Left cardiac atrium (tissue), 4 donors: ENCODE measurements around the gene USP35. TPM values are rescaled to one million over a fixed set of nuclear protein-coding genes. Genes with fewer than 3 reads are reported as not detected.

ENCODE experiments used
- ATAC-seq, 2 donors: fragments of 200-7000 bp; cut with Tn5 transposase; one replicate each; pipeline ENCODE4 v1.9.1; 2020; ENCODE audit warnings: mild to moderate bottlenecking in 2 of 2, moderate library complexity in 2 of 2
- DNase-seq: peaks from one replicate; pipeline ENCODE4 v3.0.0-alpha.2; 2020
- intact Hi-C, 2 donors: fragments of 100-400 bp; cut with DNase I; formaldehyde crosslinking; loops; one replicate each; pipeline versions ENCODE4 v1.14.1 to v1.15.1; 2022 to 2023
- long read RNA-seq: library from polyadenylated mRNA; unstranded; transcript quantifications from one replicate; pipeline ENCODE4 v2.0.0, GENCODE V29; 2021
- total RNA-seq, 2 donors: library from RNA; stranded (reverse); fragmentation: NEBNext Ultra II Directional; extraction: Animal tissue kit (Norgen Biotek cat#: 25700); gene quantifications; one replicate each; pipeline ENCODE4 v1.2.1, GENCODE V29; 2021
- donor health status: DM: no; HTN: yes; CAD: no.
- donor health status: DM: no; HTN: yes; CAD: no; lungs with severe emphysema.
- donor health status: DM: yes; HTN: yes; CAD: no.
- donor health status: Dilated cardiomyopathy.

USP35 gene, protein sequence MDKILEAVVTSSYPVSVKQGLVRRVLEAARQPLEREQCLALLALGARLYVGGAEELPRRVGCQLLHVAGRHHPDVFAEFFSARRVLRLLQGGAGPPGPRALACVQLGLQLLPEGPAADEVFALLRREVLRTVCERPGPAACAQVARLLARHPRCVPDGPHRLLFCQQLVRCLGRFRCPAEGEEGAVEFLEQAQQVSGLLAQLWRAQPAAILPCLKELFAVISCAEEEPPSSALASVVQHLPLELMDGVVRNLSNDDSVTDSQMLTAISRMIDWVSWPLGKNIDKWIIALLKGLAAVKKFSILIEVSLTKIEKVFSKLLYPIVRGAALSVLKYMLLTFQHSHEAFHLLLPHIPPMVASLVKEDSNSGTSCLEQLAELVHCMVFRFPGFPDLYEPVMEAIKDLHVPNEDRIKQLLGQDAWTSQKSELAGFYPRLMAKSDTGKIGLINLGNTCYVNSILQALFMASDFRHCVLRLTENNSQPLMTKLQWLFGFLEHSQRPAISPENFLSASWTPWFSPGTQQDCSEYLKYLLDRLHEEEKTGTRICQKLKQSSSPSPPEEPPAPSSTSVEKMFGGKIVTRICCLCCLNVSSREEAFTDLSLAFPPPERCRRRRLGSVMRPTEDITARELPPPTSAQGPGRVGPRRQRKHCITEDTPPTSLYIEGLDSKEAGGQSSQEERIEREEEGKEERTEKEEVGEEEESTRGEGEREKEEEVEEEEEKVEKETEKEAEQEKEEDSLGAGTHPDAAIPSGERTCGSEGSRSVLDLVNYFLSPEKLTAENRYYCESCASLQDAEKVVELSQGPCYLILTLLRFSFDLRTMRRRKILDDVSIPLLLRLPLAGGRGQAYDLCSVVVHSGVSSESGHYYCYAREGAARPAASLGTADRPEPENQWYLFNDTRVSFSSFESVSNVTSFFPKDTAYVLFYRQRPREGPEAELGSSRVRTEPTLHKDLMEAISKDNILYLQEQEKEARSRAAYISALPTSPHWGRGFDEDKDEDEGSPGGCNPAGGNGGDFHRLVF
- 10 to 100 TPM in 1 of 2 donors, 1 to 10 TPM in 1; 6.5 to 10.6 TPM for total RNA-seq
- long read RNA-seq, partial matches to known transcripts: 1 of 2 reads
- long read RNA-seq, other reads (novel, unspliced or antisense): 1 of 2 reads

GRCh38 chr11:78188286-78189173, at the start of gene USP35, which contains the start of gene KCTD21:
USP35 (plus strand) TSS chr11:78188919; CDS start chr11:78196246, 7,327 bp downstream.
KCTD21 (minus strand) TSS chr11:78188626; CDS start chr11:78174554, 14,072 bp downstream.
- peak; percentile 97 for ATAC-seq
- intact Hi-C loops: loop anchor here in 1 of 2 donors (10.0 kb wide), 1 partner anchor 114 kb away; the partner anchor contains the start of gene NDUFC2
- DNase-seq: peak; percentile 99

GRCh38 chr11:78139422-78140391, 49.0 kb upstream of the USP35 start, which contains the start of gene ALG8:
ALG8 (minus strand) TSS chr11:78139626; CDS start chr11:78139588, 38 bp downstream.
- DNase-seq (peak; percentile 97), ATAC-seq (peak; percentile 99 to 100)
- intact Hi-C loops: loop anchor here in 1 of 2 donors (10.0 kb wide), 1 partner anchor 285 kb away; no protein-coding TSS in a partner anchor

DNA sequence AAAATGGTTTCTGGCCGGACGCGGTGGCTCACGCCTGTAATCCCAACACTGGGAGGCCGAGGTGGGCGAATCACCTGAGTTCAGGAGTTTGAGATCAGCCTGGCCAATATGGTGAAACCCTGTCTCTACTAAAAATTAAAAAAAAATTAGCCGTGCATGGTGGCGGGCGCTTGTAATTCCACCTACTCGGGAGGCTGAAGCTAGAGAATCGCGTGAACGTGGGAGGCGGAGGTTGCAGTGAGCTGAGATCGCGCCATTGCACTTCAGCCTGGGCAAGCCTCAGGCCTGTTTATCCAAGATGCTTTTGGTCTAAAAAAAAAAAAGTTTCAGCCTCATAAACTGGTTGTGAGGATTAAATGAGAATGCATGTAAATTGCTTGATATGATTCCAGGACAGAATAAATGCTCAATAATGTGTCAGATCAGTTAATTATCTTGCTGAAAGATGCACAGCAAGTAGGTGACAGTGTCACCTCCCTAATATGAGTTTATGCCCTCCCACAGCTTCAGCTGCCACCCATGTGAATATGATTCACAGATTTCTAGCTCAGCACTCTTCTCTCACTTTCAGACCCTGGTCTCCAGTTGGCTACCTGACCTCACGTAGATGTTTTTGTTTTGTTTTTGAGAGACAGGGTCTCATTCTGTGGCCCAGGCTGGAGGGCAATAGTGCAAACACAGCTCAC, 48.2 kb upstream of the USP35 start:
- ATAC-seq (no peak), DNase-seq (no peak)
- intact Hi-C loops: loop anchor here in 1 of 2 donors (10.0 kb wide), 1 partner anchor 284 kb away; no protein-coding TSS in a partner anchor

GRCh38 chr11:78145511-78146025, 43.2 kb upstream of the USP35 start:
- ATAC-seq: no peak
- no peak for DNase-seq
- intact Hi-C loops: loop anchor here (5.0 to 10.0 kb wide), 2 partner anchors 279 to 417 kb away; no protein-coding TSS in a partner anchor

DNA sequence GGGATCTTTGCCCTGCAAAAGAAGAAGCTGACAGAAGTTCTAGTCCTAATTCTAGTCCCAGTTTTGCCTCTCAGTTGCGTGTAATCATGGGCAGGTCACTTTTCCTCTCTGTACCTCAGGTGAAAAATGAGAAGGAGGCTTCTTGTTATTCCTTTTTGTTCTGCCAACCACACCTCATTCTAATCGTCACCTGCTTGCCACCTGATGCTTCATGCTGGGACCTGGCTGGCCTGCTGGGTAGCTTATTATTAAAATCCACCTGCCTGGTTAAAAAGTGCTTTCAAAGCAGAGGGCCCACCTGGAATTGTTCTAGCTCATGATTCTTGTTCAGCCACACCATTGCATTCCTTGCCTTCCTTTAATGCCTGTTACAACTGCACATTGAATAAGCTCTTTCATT, 40.9 kb upstream of the USP35 start:
- ATAC-seq: no peak
- DNase-seq: no peak
- intact Hi-C loops: loop anchor here (5.0 to 10.0 kb wide), 2 partner anchors 277 to 414 kb away; no protein-coding TSS in a partner anchor

GRCh38 chr11:78149646-78150045, 39.1 kb upstream of the USP35 start:
- intact Hi-C loops: loop anchor here (5.0 to 10.0 kb wide), 3 partner anchors 275 to 413 kb away; no protein-coding TSS in a partner anchor
- DNase-seq: no peak
- peak; percentile 65 to 80 for ATAC-seq

- intact Hi-C loops: loop anchor here in 1 of 2 donors (10.0 kb wide), 1 partner anchor 284 kb away; no protein-coding TSS in a partner anchor
- DNase-seq: no peak
- ATAC-seq: no peak
Observed at GRCh38 chr11:78150346-78150745, 38.4 kb upstream of the USP35 start.

DNA sequence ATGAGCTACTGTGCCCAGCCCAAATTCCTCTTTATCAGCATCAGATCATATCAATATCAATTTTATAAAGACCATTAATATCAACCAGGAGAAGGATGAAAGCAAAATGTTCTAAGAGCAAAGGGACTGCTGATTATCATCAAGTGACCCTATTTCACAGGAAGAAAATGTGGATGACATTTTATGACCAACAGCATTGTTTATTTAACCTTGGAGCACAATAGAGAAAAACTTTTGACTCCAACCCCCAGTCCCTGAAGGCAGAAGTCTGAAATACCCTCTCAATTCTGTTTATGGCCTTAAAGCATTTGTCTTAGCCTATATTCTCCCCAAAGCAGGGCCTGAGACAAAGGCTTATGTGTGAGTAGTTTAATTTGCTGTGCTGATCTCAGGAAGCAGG, 38.0 kb upstream of the USP35 start:
- intact Hi-C loops: loop anchor here in 1 of 2 donors (10.0 kb wide), 1 partner anchor 284 kb away; no protein-coding TSS in a partner anchor
- DNase-seq: no peak
- no peak for ATAC-seq

DNA sequence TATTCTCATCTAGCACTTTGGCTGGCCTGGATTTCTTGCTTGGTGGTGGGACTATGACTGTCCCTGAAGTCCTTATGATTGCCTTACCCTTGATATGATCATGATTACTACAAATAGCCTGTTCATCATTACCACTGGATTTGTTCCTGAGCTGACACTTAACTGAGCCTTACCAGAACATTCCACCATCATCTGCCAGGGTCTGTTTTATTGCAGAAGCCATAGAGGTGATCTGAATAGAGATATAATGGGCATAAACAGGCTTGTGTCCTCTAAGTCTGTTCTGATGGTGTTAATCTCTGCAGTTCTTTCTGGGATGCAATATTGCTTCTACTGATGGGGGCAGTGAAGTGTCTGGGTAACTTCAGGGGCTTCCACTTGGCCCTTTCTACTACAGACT, 36.9 kb upstream of the USP35 start:
- ATAC-seq (no peak), DNase-seq (no peak)
- intact Hi-C loops: loop anchor here in 1 of 2 donors (10.0 kb wide), 1 partner anchor 283 kb away; no protein-coding TSS in a partner anchor

- intact Hi-C loops: loop anchor here in 1 of 2 donors (10.0 kb wide), 1 partner anchor 279 kb away; no protein-coding TSS in a partner anchor
- DNase-seq: no peak
- ATAC-seq: no peak
Observed at GRCh38 chr11:78156127-78156844, 32.4 kb upstream of the USP35 start.

- DNase-seq: no peak
- intact Hi-C loops: loop anchor here in 1 of 2 donors (10.0 kb wide), 1 partner anchor 276 kb away; no protein-coding TSS in a partner anchor
- peak; percentile 16 to 73 for ATAC-seq
Observed at GRCh38 chr11:78158987-78159652, 29.6 kb upstream of the USP35 start.

DNA sequence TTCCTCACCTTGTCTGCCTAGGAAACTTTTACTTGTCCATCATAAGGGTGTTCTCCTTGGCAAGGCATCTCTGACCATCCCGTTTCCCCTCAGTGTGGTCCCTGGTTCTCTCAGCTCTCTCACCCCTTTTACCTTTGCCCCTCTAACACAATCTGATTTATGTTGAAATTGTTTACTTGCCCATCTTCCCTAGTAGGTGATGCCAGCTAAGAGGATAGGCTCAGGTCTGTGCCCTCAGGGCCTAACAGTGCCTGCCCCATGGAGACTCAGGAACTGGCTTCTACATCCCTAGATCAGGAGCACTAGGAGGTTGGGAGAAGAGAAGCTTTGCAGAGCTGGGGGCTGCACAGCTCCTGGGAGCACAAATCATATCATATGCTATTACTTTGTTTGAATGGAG, 28.2 kb upstream of the USP35 start:
- no peak for DNase-seq
- intact Hi-C loops: no loop called here

GRCh38 chr11:78161346-78161745, 27.4 kb upstream of the USP35 start:
- intact Hi-C loops: no loop called here
- ATAC-seq (no peak), DNase-seq (no peak)

More for the DNA sequence above, 28.2 kb upstream of the USP35 start:
- no peak for ATAC-seq

DNA sequence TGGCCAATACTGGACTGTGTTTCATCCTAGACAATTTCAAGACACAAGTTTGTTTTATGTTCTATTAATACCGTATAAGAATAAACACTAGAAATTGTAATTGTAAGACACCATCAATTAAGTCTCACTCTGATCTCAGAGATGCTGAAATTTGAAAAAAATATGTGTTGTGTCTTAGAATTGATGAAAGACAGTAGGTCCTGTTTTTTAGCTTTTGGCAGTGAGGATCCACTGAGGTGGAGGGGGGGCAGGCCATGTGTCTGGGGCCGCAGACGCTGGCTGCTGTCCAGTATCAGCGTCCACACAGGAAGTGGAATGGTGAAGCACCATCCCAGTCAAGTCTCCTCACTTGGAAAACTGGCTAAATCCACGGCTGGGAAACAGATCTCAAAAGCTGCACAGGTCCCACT, 26.8 kb upstream of the USP35 start:
- peak; percentile 35 to 56 for ATAC-seq
- DNase-seq: peak; percentile 59
- intact Hi-C loops: no loop called here
